Mucosa of rectum (tissue), 2 donors: ENCODE data around the gene MAGOHB.
A peak's percentile ranks its signal among the peaks of the same experiment; 100 is the strongest.

ENCODE experiments used
- H3K27ac ChIP-seq, 2 donors: one replicate each; pipeline ENCODE4 v1.7.0; 2013; ENCODE audit warnings: inconsistent platforms in 2 of 2, low read depth in 2 of 2, low read length in 2 of 2
- H3K27me3 ChIP-seq, 2 donors: one replicate each; pipeline ENCODE4 v1.7.0; 2013; ENCODE audit warnings: low read length in 2 of 2; ENCODE audit not compliant: control insufficient read depth in 2 of 2, insufficient read depth in 2 of 2
- H3K36me3 ChIP-seq, 2 donors: one replicate each; pipeline ENCODE4 v1.7.0; 2013; ENCODE audit warnings: low read length in 2 of 2; ENCODE audit not compliant: control insufficient read depth in 2 of 2, insufficient read depth in 2 of 2
- H3K4me1 ChIP-seq, 2 donors: one replicate each; pipeline ENCODE4 v1.7.0; 2013; ENCODE audit warnings: low read length in 2 of 2, mild to moderate bottlenecking in 1 of 2; ENCODE audit not compliant: control insufficient read depth in 2 of 2, insufficient read depth in 2 of 2
- H3K4me3 ChIP-seq, 2 donors: one replicate each; pipeline ENCODE4 v1.7.0; 2013; ENCODE audit warnings: low read length in 2 of 2
- H3K9ac ChIP-seq, 2 donors: one replicate each; pipeline ENCODE4 v1.7.0; 2013; ENCODE audit warnings: low read length in 2 of 2, low read depth in 1 of 2, mild to moderate bottlenecking in 1 of 2
- H3K9me3 ChIP-seq, 2 donors: one replicate each; pipeline ENCODE4 v1.7.0; 2013; ENCODE audit warnings: low read length in 2 of 2; ENCODE audit not compliant: control insufficient read depth in 2 of 2
- donor health status: healthy.
- donor health status: Normal muscosa, but diverticular disease.

Gene MAGOHB

GRCh38 chr12:10635306-10635705 lies 21.9 kb upstream of the MAGOHB start:
- Histone ChIP-seq H3K36me3 (peaks cover 2 to 3% of the 10 kb centered on the region in 2 donors), H3K4me1 (peaks cover 18 to 35% of the 10 kb centered on the region in 2 donors), H3K4me3 (no peak overlapping the region), H3K27ac (peak overlapping the region in 1 of 2 donors; percentile 82), H3K9ac (no peak overlapping the region), H3K27me3 (no peaks in the 10 kb centered on the region), H3K9me3 (no peaks in the 10 kb centered on the region)

GRCh38 chr12:10634427-10634826 lies 21.0 kb upstream of the MAGOHB start:
- Histone ChIP-seq H3K27me3 (no peaks in the 10 kb centered on the region), H3K4me3 (no peak overlapping the region), H3K4me1 (peaks cover 18 to 31% of the 10 kb centered on the region in 2 donors), H3K36me3 (peaks cover 3 to 5% of the 10 kb centered on the region in 2 donors), H3K9ac (no peak overlapping the region), H3K27ac (no peak overlapping the region), H3K9me3 (no peaks in the 10 kb centered on the region)

- H3K27me3 ChIP-seq = no peaks in the 10 kb centered on the region
- H3K4me3 ChIP-seq = no peak overlapping the region
- no peak overlapping the region for H3K27ac ChIP-seq
- H3K9ac ChIP-seq = no peak overlapping the region
- H3K9me3 ChIP-seq = no peaks in the 10 kb centered on the region
- peaks cover 3 to 7% of the 10 kb centered on the region in 2 donors for H3K36me3 ChIP-seq
- H3K4me1 ChIP-seq = peaks cover 18 to 24% of the 10 kb centered on the region in 2 donors
Observed at GRCh38 chr12:10633541-10633940, 20.1 kb upstream of the MAGOHB start.

GRCh38 chr12:10632226-10632625 lies 18.8 kb upstream of the MAGOHB start:
- H3K36me3 ChIP-seq = peaks cover 3 to 11% of the 10 kb centered on the region in 2 donors
- no peak overlapping the region for H3K4me3 ChIP-seq
- H3K9me3 ChIP-seq = no peaks in the 10 kb centered on the region
- H3K9ac ChIP-seq = no peak overlapping the region
- no peaks in the 10 kb centered on the region for H3K27me3 ChIP-seq
- H3K4me1 ChIP-seq = peaks cover 12 to 15% of the 10 kb centered on the region in 2 donors
- no peak overlapping the region for H3K27ac ChIP-seq

GRCh38 chr12:10624605-10625004 lies 11.2 kb upstream of the MAGOHB start:
- Histone ChIP-seq H3K27me3 (no peaks in the 10 kb centered on the region), H3K4me3 (no peak overlapping the region), H3K27ac (no peak overlapping the region), H3K9ac (no peak overlapping the region), H3K36me3 (peaks cover 11 to 38% of the 10 kb centered on the region in 2 donors), H3K4me1 (peaks cover 5 to 6% of the 10 kb centered on the region in 2 donors), H3K9me3 (no peaks in the 10 kb centered on the region)

GRCh38 chr12:10623131-10623530 lies 9.7 kb upstream of the MAGOHB start:
- no peak overlapping the region for H3K9ac ChIP-seq
- H3K4me3 ChIP-seq = no peak overlapping the region
- H3K4me1 ChIP-seq = peaks cover 5 to 6% of the 10 kb centered on the region in 2 donors
- peaks cover 11 to 42% of the 10 kb centered on the region in 2 donors for H3K36me3 ChIP-seq
- H3K9me3 ChIP-seq = no peaks in the 10 kb centered on the region
- H3K27ac ChIP-seq = no peak overlapping the region
- H3K27me3 ChIP-seq = no peaks in the 10 kb centered on the region

GRCh38 chr12:10621278-10621677 lies 7.9 kb upstream of the MAGOHB start:
- H3K4me3 ChIP-seq = no peak overlapping the region
- H3K4me1 ChIP-seq = peaks cover 5 to 6% of the 10 kb centered on the region in 2 donors
- H3K9me3 ChIP-seq = no peaks in the 10 kb centered on the region
- H3K27me3 ChIP-seq = no peaks in the 10 kb centered on the region
- no peak overlapping the region for H3K27ac ChIP-seq
- H3K36me3 ChIP-seq = peaks cover 11 to 38% of the 10 kb centered on the region in 2 donors
- no peak overlapping the region for H3K9ac ChIP-seq

- Histone ChIP-seq H3K4me1 (peaks cover 5 to 6% of the 10 kb centered on the region in 2 donors), H3K9me3 (no peaks in the 10 kb centered on the region), H3K27me3 (no peaks in the 10 kb centered on the region), H3K4me3 (no peak overlapping the region), H3K9ac (no peak overlapping the region), H3K27ac (no peak overlapping the region), H3K36me3 (peaks cover 11 to 33% of the 10 kb centered on the region in 2 donors)
Observed at GRCh38 chr12:10620078-10620779, 6.8 kb upstream of the MAGOHB start.

- Histone ChIP-seq H3K36me3 (peaks cover 11 to 33% of the 10 kb centered on the region in 2 donors), H3K27me3 (no peaks in the 10 kb centered on the region), H3K27ac (no peak overlapping the region), H3K4me1 (no peaks in the 10 kb centered on the region), H3K9ac (no peak overlapping the region), H3K4me3 (no peak overlapping the region), H3K9me3 (no peaks in the 10 kb centered on the region)
Observed at GRCh38 chr12:10618338-10618987, 5.1 kb upstream of the MAGOHB start.

GRCh38 chr12:10617863-10618262 lies 4.5 kb upstream of the MAGOHB start:
- H3K4me1 ChIP-seq = peaks cover under 1% of the 10 kb centered on the region in 2 donors
- no peak overlapping the region for H3K9ac ChIP-seq
- H3K27me3 ChIP-seq = no peaks in the 10 kb centered on the region
- H3K4me3 ChIP-seq = no peak overlapping the region
- H3K27ac ChIP-seq = no peak overlapping the region
- H3K36me3 ChIP-seq = peaks cover 11 to 32% of the 10 kb centered on the region in 2 donors
- no peaks in the 10 kb centered on the region for H3K9me3 ChIP-seq
